Measurements from ENCODE around the gene RTP5.

RTP5 gene

DNA sequence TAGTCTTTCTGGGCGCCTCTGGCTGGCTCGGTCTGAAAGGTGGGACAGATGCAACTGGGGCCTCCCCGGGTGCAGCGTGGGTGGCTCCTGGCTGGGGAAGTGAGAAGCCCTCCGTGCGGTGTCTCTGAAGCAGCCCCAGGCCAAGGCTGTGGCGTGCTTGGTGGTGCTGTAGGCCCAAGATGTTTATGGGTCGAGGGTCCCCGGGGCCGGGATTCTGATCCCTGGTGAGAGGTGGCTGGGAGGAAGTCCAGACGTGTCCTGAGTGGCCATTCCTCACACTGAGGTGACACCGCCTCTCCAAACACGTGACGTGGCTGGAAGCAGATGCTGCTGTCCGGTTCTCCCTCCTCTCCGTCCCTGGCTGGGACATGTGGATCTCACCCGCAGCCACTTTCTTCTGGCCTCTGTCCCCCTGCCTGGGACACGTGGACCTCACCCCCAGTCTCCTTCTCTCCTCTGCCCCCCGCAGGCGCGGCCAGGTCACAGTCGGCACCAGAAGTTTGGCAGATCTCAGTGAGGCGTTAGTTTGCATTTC is 12.6 kb downstream of the RTP5 start:
- in situ Hi-C loops (cut with MboI; ENCODE audit: low sequenced_read_pairs, unreplicated experiment), result no loop called here
- TF ChIP-seq, protein P1, sequence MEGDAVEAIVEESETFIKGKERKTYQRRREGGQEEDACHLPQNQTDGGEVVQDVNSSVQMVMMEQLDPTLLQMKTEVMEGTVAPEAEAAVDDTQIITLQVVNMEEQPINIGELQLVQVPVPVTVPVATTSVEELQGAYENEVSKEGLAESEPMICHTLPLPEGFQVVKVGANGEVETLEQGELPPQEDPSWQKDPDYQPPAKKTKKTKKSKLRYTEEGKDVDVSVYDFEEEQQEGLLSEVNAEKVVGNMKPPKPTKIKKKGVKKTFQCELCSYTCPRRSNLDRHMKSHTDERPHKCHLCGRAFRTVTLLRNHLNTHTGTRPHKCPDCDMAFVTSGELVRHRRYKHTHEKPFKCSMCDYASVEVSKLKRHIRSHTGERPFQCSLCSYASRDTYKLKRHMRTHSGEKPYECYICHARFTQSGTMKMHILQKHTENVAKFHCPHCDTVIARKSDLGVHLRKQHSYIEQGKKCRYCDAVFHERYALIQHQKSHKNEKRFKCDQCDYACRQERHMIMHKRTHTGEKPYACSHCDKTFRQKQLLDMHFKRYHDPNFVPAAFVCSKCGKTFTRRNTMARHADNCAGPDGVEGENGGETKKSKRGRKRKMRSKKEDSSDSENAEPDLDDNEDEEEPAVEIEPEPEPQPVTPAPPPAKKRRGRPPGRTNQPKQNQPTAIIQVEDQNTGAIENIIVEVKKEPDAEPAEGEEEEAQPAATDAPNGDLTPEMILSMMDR (IDR thresholded peaks at IDR 0.05; ENCODE audit: borderline replicate concordance, control extremely low read depth, extremely low read depth, insufficient read depth, missing control alignments), result peak; percentile 39
- peak; percentile 88 for DNase-seq (ENCODE audit: low spot score)

DNA sequence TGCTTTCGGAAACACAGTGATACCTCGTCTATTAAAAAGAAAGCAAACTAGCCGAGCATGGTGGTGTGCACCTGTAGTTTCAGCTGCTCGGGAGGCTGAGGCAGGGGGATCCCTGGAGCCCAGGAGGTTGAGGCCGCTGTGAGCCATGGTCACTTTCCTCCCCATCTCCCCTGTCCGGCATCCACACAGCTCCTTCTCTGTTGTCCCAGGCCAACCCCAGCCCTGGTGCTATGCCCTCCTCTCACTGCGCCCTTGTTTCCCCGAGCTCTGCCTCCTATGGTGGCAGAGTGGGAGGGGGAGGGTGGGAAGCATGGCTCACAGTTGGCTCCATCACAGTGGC is 15.4 kb downstream of the RTP5 start:
- TF ChIP-seq, protein P1 (IDR thresholded peaks at IDR 0.05; ENCODE audit: borderline replicate concordance, control extremely low read depth, extremely low read depth, insufficient read depth, missing control alignments), result no peak
- DNase-seq (ENCODE audit: low spot score), result no peak
- in situ Hi-C loops (cut with MboI; ENCODE audit: low sequenced_read_pairs, unreplicated experiment), result no loop called here

DNA sequence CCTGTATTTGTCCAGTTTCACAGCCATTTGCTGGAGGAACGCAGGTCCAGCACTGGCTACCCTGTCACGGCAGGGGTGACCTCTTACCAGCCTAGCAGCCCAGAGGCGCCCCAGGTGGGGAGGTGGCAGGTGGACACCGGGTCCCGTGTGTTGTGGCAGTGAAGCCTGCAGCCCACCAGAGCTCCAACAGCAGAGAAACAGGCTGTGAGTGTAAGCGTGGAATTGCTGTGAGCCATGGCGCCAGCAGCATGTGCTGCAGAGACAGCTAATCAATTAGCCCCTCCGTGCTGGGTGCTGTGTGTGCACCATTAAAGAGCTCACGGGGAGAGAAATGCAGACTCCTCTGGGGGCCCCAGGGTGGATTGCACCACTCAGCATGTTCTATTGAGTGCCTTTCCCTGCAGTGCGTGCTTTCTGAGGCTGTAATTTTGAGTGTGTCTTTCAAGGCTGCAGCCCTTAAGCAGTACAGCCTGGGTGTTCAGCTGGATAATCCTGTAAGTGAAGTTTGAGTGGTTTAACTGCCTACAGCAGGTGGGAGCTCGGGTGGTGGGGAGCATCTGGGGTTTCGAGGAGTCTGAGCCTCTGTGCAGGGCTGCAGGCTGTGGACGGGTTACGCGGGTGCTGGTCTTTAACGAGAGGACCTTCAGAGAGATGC is 15.9 kb downstream of the RTP5 start:
- DNase-seq (ENCODE audit: low spot score), result no peak
- TF ChIP-seq, protein P1 (IDR thresholded peaks at IDR 0.05; ENCODE audit: borderline replicate concordance, control extremely low read depth, extremely low read depth, insufficient read depth, missing control alignments), result no peak
- in situ Hi-C loops (cut with MboI; ENCODE audit: low sequenced_read_pairs, unreplicated experiment), result no loop called here

DNA sequence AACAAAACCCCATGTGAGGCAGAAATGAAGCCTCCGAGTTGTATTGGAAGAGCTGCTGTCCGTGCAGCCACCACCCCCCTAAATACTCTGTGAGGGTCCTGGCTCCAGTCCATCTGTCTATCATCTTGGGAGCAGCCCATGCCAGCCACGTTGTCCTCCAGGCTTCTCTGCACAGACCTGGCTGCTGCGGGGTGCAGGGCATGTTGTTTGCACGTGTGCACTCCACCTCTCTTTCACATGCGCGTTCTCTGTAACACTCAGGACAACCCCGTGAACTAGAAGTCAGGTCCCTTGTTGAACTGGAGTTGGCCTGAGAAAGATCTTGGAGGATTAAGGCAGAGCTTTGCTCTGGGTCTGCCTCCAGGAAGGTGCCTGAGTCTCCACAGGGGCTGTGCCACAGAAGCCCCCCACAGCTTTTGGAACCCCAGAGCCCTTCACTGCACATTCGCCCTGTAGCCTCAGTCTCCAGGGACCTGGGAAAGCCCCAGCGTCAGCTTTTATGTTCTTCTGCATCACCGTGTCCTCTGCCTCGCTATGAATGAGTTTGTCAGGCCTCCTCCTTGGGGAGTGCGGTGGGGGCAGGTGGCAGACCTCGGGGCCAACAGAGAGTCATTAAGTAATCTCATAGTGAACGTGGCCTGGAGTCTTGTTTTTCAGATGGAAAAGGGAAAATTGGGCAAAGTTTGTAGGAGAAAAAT is 16.6 kb downstream of the RTP5 start:
- in situ Hi-C loops (cut with MboI; ENCODE audit: low sequenced_read_pairs, unreplicated experiment), result no loop called here
- TF ChIP-seq, protein P1 (IDR thresholded peaks at IDR 0.05; ENCODE audit: borderline replicate concordance, control extremely low read depth, extremely low read depth, insufficient read depth, missing control alignments), result no peak
- peak; percentile 71 for DNase-seq (ENCODE audit: low spot score)

DNA sequence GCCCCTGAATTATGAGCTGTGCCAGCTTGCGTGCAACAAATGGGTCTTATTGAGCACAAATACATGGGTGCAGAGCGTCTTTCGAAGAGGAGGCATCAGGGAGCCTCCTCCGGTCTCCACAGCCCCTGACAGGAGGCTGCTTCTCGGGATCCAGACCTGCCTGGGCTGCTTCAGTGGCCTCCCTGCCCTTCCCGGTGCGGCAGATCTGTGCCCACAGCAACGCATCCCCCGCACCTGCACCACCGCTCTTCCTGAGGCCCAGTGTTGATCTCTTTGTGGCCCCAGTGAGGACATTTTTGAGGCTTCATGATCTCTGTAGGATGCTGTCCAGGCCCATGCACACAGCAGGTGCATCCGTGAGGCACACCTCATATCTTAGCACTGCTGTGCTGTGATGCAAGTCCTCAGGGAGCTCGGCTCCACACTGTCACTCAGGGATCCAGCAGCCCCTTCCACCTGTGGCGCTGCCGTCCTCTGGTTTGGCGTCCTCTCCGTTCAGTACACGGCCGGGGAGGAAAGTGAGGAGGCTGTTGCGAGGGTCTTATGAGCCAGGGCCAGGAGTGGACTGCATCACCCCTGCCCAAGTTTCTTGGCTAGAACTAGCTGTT is 17.4 kb downstream of the RTP5 start:
- no peak for DNase-seq (ENCODE audit: low spot score)
- TF ChIP-seq, protein P1 (IDR thresholded peaks at IDR 0.05; ENCODE audit: borderline replicate concordance, control extremely low read depth, extremely low read depth, insufficient read depth, missing control alignments), result no peak
- in situ Hi-C loops (cut with MboI; ENCODE audit: low sequenced_read_pairs, unreplicated experiment), result no loop called here

DNA sequence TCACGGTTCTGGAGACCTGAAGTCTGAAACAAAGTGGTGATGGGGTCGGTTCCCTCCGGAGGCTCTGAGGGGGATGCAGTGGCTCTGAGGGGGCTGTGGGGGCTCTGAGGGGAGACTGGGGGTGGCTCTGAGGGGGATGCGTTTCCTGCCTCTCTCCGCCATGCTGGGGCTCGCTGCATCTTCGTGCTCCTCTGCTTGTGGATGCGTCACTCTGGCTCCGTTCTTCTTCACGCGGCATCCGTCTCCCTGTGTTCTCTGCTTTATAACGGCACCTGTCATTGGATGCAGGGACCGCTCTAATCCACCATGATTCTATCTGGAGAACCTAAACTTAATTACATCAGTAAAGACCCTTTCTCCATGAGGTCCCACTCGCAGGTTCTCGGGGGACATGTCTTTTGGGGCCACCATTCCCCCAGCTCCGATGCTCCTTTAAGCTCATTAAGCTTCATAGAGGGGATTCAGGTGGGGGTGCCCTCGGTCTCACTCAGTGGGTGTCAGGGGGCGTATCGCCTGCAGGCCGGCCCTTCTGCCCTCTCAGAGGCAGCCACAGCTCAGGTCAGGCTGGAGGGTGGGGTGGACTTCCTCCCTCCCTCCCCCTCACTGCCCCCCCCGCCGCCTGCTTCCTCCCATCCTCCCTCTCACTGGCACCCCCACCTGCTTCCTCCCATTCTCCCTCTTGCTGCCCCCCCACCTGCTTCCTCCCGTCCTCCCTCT is 18.4 kb downstream of the RTP5 start:
- TF ChIP-seq, protein P1 (IDR thresholded peaks at IDR 0.05; ENCODE audit: borderline replicate concordance, control extremely low read depth, extremely low read depth, insufficient read depth, missing control alignments), result no peak
- in situ Hi-C loops (cut with MboI; ENCODE audit: low sequenced_read_pairs, unreplicated experiment), result no loop called here
- DNase-seq (ENCODE audit: low spot score), result no peak

Measured in GM13976 (cell line).